SK-N-SH treated with all-trans-retinoic acid at 6 μM for 48 hours (cell line): ENCODE data around the gene KLB.
"Not testable (repeated sequence)": the region's sequence is repeated elsewhere in the genome, so short reads cannot be mapped to it uniquely, and the experiment has no call there.

Source experiments
- ATAC-seq: fragments of 200-7000 bp; cut with Tn5 transposase; 3 replicates; pipeline ENCODE4 v1.9.1; 2020; ENCODE audit warnings: mild to moderate bottlenecking, moderate library complexity
- ARNTL ChIP-seq: fragments of 450-650 bp; formaldehyde crosslinking; IDR thresholded peaks from 2 replicates; pipeline ENCODE4 v1.5.0; 2020; ENCODE audit warnings: low read depth, mild to moderate bottlenecking, moderate library complexity, borderline replicate concordance
- BACH2 ChIP-seq: fragments of 250-450 bp; sonication (Bioruptor Pico); IDR thresholded peaks from 2 replicates; pipeline ENCODE4 v1.9.0; 2021; ENCODE audit warnings: mild to moderate bottlenecking, borderline replicate concordance
- CSDC2 ChIP-seq: fragments of 250-450 bp; sonication (Bioruptor Pico); IDR thresholded peaks from 2 replicates; pipeline ENCODE4 v1.5.0; 2020; ENCODE audit warnings: mild to moderate bottlenecking, moderate library complexity
- ESRRG ChIP-seq: fragments of 250-450 bp; sonication (Bioruptor Pico); IDR thresholded peaks from 2 replicates; pipeline ENCODE4 v1.6.1; 2021; ENCODE audit warnings: mild to moderate bottlenecking
- GLIS3 ChIP-seq: fragments of 250-450 bp; sonication (Bioruptor Pico); IDR thresholded peaks from 2 replicates; pipeline ENCODE4 v1.5.0; 2020; ENCODE audit warnings: mild to moderate bottlenecking, moderate library complexity
- ISL1 ChIP-seq: fragments of 250-450 bp; sonication (Bioruptor Pico); IDR thresholded peaks from 2 replicates; pipeline ENCODE4 v2.1.2; 2022; ENCODE audit warnings: mild to moderate bottlenecking, moderate library complexity
- OSR1 ChIP-seq: fragments of 250-450 bp; sonication (Bioruptor Pico); IDR thresholded peaks from 2 replicates; pipeline ENCODE4 v1.8.0; 2022; ENCODE audit warnings: moderate library complexity, mild to moderate bottlenecking, inconsistent platforms
- PATZ1 ChIP-seq: fragments of 250-450 bp; sonication (Bioruptor Pico); IDR thresholded peaks from 2 replicates; pipeline ENCODE4 v1.8.0; 2020; ENCODE audit warnings: mild to moderate bottlenecking, moderate library complexity, borderline replicate concordance
- RARB ChIP-seq: fragments of 250-450 bp; sonication (Bioruptor Pico); IDR thresholded peaks from 2 replicates; pipeline ENCODE4 v1.8.0; 2021; ENCODE audit warnings: mild to moderate bottlenecking, moderate library complexity
- SNAI2 ChIP-seq: fragments of 250-450 bp; sonication (Bioruptor Pico); IDR thresholded peaks from 2 replicates; pipeline ENCODE4 v1.5.0; 2020; ENCODE audit warnings: mild to moderate bottlenecking, moderate library complexity
- TCF4 ChIP-seq: fragments of 250-450 bp; sonication (Bioruptor Pico); IDR thresholded peaks from 2 replicates; pipeline ENCODE4 v1.8.0; 2021; ENCODE audit warnings: mild to moderate bottlenecking, moderate library complexity, borderline replicate concordance
- TOX ChIP-seq: fragments of 250-450 bp; sonication (Bioruptor Pico); IDR thresholded peaks from 2 replicates; pipeline ENCODE4 v1.8.0; 2021; ENCODE audit warnings: mild to moderate bottlenecking, moderate library complexity, borderline replicate concordance
- ZC3H10 ChIP-seq: fragments of 250-450 bp; sonication (Bioruptor Pico); IDR thresholded peaks from 2 replicates; pipeline ENCODE4 v1.5.1; 2021; ENCODE audit warnings: mild to moderate bottlenecking, moderate library complexity
- ZFP3 ChIP-seq: fragments of 250-450 bp; sonication (Bioruptor Pico); IDR thresholded peaks from 2 replicates; pipeline ENCODE4 v1.5.0; 2020; ENCODE audit warnings: mild to moderate bottlenecking, moderate library complexity
- ZFP30 ChIP-seq: fragments of 450-650 bp; formaldehyde crosslinking; IDR thresholded peaks from 2 replicates; pipeline ENCODE4 v1.5.0; 2022; ENCODE audit warnings: mild to moderate bottlenecking, moderate library complexity
- ZNF565 ChIP-seq: fragments of 450-650 bp; formaldehyde crosslinking; conservative IDR thresholded peaks from 2 replicates; pipeline ENCODE4 v1.5.0; 2020; ENCODE audit warnings: low read depth, mild to moderate bottlenecking, moderate library complexity
- ZNF70 ChIP-seq: fragments of 450-650 bp; formaldehyde crosslinking; IDR thresholded peaks from 2 replicates; pipeline ENCODE4 v1.5.0; 2020; ENCODE audit warnings: mild to moderate bottlenecking, moderate library complexity
- ZNF8 ChIP-seq: fragments of 450-650 bp; formaldehyde crosslinking; IDR thresholded peaks from 2 replicates; pipeline ENCODE4 v1.5.0; 2020; ENCODE audit warnings: mild to moderate bottlenecking, moderate library complexity
- TF ChIP-seq, protein P1 (sequence below): fragments of 250-450 bp; sonication (Bioruptor Pico); IDR thresholded peaks from 2 replicates; pipeline ENCODE4 v1.5.0; 2020; ENCODE audit warnings: mild to moderate bottlenecking, moderate library complexity
- TF ChIP-seq, protein P2 (sequence below): fragments of 250-450 bp; sonication (Bioruptor Pico); IDR thresholded peaks from 2 replicates; pipeline ENCODE4 v1.5.1; 2021; ENCODE audit warnings: mild to moderate bottlenecking, moderate library complexity
- TF ChIP-seq, protein P3 (sequence below): fragments of 250-450 bp; sonication (Bioruptor Pico); IDR thresholded peaks from 2 replicates; pipeline ENCODE4 v1.5.1; 2020; ENCODE audit warnings: low read depth, mild to moderate bottlenecking, moderate library complexity

KLB gene

DNA sequence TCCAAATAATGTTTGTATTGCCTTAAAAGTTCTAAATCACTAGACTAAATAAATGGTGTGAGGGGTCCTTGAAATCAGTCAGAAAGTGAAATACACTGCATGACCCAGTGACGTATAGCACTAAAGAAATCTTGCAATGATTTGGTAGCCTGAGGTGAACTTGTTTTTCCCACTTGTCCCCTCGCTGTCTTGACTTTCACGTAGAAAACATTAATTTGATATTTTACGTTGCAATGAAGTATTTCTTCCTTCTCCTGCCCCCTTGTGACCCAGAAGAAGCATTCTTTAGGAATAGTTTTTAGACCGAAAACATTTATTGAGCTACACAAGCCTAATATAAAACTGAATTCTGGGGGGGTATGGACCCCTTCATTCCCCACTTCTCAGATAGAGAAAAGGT is 3.7 kb downstream of the KLB start:
- ATAC-seq: peak; percentile 28; the same call in 1 of the 3 replicates
- TF ChIP-seq, protein P1, sequence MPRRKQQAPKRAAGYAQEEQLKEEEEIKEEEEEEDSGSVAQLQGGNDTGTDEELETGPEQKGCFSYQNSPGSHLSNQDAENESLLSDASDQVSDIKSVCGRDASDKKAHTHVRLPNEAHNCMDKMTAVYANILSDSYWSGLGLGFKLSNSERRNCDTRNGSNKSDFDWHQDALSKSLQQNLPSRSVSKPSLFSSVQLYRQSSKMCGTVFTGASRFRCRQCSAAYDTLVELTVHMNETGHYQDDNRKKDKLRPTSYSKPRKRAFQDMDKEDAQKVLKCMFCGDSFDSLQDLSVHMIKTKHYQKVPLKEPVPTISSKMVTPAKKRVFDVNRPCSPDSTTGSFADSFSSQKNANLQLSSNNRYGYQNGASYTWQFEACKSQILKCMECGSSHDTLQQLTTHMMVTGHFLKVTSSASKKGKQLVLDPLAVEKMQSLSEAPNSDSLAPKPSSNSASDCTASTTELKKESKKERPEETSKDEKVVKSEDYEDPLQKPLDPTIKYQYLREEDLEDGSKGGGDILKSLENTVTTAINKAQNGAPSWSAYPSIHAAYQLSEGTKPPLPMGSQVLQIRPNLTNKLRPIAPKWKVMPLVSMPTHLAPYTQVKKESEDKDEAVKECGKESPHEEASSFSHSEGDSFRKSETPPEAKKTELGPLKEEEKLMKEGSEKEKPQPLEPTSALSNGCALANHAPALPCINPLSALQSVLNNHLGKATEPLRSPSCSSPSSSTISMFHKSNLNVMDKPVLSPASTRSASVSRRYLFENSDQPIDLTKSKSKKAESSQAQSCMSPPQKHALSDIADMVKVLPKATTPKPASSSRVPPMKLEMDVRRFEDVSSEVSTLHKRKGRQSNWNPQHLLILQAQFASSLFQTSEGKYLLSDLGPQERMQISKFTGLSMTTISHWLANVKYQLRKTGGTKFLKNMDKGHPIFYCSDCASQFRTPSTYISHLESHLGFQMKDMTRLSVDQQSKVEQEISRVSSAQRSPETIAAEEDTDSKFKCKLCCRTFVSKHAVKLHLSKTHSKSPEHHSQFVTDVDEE: no peak
- TF ChIP-seq RARB (CRISPR knock-in tag): no peak
- TF ChIP-seq GLIS3 (CRISPR knock-in tag): no peak
- TF ChIP-seq OSR1: no peak
- no peak for TF ChIP-seq CSDC2
- TF ChIP-seq ZNF565 (CRISPR knock-in tag): no peak
- no peak for TF ChIP-seq ZNF70 (CRISPR knock-in tag)
- TF ChIP-seq TCF4: no peak
- TF ChIP-seq BACH2 (CRISPR knock-in tag): no peak
- no peak for TF ChIP-seq TOX (CRISPR knock-in tag)
- TF ChIP-seq, protein P2, sequence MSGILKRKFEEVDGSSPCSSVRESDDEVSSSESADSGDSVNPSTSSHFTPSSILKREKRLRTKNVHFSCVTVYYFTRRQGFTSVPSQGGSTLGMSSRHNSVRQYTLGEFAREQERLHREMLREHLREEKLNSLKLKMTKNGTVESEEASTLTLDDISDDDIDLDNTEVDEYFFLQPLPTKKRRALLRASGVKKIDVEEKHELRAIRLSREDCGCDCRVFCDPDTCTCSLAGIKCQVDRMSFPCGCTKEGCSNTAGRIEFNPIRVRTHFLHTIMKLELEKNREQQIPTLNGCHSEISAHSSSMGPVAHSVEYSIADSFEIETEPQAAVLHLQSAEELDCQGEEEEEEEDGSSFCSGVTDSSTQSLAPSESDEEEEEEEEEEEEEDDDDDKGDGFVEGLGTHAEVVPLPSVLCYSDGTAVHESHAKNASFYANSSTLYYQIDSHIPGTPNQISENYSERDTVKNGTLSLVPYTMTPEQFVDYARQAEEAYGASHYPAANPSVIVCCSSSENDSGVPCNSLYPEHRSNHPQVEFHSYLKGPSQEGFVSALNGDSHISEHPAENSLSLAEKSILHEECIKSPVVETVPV (CRISPR knock-in tag): no peak
- TF ChIP-seq ZNF8 (CRISPR knock-in tag): no peak
- TF ChIP-seq PATZ1 (CRISPR knock-in tag): no peak
- TF ChIP-seq, protein P3, sequence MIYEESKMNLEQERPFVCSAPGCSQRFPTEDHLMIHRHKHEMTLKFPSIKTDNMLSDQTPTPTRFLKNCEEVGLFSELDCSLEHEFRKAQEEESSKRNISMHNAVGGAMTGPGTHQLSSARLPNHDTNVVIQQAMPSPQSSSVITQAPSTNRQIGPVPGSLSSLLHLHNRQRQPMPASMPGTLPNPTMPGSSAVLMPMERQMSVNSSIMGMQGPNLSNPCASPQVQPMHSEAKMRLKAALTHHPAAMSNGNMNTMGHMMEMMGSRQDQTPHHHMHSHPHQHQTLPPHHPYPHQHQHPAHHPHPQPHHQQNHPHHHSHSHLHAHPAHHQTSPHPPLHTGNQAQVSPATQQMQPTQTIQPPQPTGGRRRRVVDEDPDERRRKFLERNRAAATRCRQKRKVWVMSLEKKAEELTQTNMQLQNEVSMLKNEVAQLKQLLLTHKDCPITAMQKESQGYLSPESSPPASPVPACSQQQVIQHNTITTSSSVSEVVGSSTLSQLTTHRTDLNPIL (CRISPR knock-in tag): no peak
- TF ChIP-seq SNAI2 (CRISPR knock-in tag): no peak
- no peak for TF ChIP-seq ZC3H10
- no peak for TF ChIP-seq ARNTL
- no peak for TF ChIP-seq ZFP3 (CRISPR knock-in tag)
- TF ChIP-seq ZFP30 (CRISPR knock-in tag): no peak
- TF ChIP-seq ISL1: no peak

- not testable (repeated sequence) for ATAC-seq
Observed at GRCh38 chr4:39411561-39411960, 4.8 kb downstream of the KLB start.

GRCh38 chr4:39415678-39416283 is 9.1 kb downstream of the KLB start:
- ATAC-seq: no peak
- TF ChIP-seq PATZ1 (CRISPR knock-in tag): no peak
- TF ChIP-seq ZNF565 (CRISPR knock-in tag): no peak
- TF ChIP-seq ESRRG: no peak
- TF ChIP-seq ISL1: no peak
- TF ChIP-seq TCF4: no peak
- no peak for TF ChIP-seq GLIS3 (CRISPR knock-in tag)
- no peak for TF ChIP-seq RARB (CRISPR knock-in tag)
- no peak for TF ChIP-seq OSR1
- no peak for TF ChIP-seq ARNTL
- no peak for TF ChIP-seq ZC3H10
- no peak for TF ChIP-seq TOX (CRISPR knock-in tag)
- no peak for TF ChIP-seq ZFP30 (CRISPR knock-in tag)
- TF ChIP-seq ZNF8 (CRISPR knock-in tag): no peak
- TF ChIP-seq ZFP3 (CRISPR knock-in tag): no peak
- no peak for TF ChIP-seq ZNF70 (CRISPR knock-in tag)
- TF ChIP-seq, protein P2 (CRISPR knock-in tag): no peak
- no peak for TF ChIP-seq BACH2 (CRISPR knock-in tag)
- TF ChIP-seq, protein P1: no peak
